HepG2 (cell line): ENCODE measurements around the gene CD14. TPM values are rescaled to one million over a fixed set of nuclear protein-coding genes. Genes with fewer than 3 reads are reported as not detected.
A peak's percentile ranks its signal among the peaks of the same experiment; 100 is the strongest.

ENCODE experiments used
- BRCA1 ChIP-seq: sonication (generic); formaldehyde crosslinking; IDR thresholded peaks from 2 replicates; pipeline ENCODE4 v1.4.0; 2020; ENCODE audit warnings: missing genetic modification reagents
- EP300 ChIP-seq, 3 experiments: sonication (generic) in 1 of 3; formaldehyde crosslinking in 1 of 3; IDR thresholded peaks; 2 replicates each; pipeline versions ENCODE4 v1.5.1 to v1.6.1; 2011 to 2020; ENCODE audit warnings: low read depth in 2 of 3, low read length in 2 of 3, borderline replicate concordance in 1 of 3, improper control_type of control experiment in 1 of 3, mild to moderate bottlenecking in 1 of 3, missing genetic modification reagents in 1 of 3, moderate library complexity in 1 of 3
- ETS1 ChIP-seq: sonication (generic); formaldehyde crosslinking; IDR thresholded peaks from 2 replicates; pipeline ENCODE4 v1.4.0; 2020; ENCODE audit warnings: missing genetic modification reagents
- GZF1 ChIP-seq: sonication (generic); formaldehyde crosslinking; IDR thresholded peaks from 2 replicates; pipeline ENCODE4 v1.5.1; 2020; ENCODE audit warnings: mild to moderate bottlenecking, missing genetic modification reagents
- HNRNPLL ChIP-seq: fragments of 200-400 bp; formaldehyde crosslinking; IDR thresholded peaks from 2 replicates; pipeline ENCODE4 v1.6.1; 2017; ENCODE audit warnings: mild to moderate bottlenecking, low read depth, low read length; ENCODE audit not compliant: poor library complexity, severe bottlenecking
- HOXA3 ChIP-seq: sonication (generic); formaldehyde crosslinking; IDR thresholded peaks from 2 replicates; pipeline ENCODE4 v1.5.0; 2020; ENCODE audit warnings: missing genetic modification reagents
- HOXD1 ChIP-seq: sonication (generic); formaldehyde crosslinking; IDR thresholded peaks from 2 replicates; pipeline ENCODE4 v1.5.0; 2020; ENCODE audit warnings: missing genetic modification reagents
- MTF2 ChIP-seq: sonication (generic); formaldehyde crosslinking; IDR thresholded peaks from 2 replicates; pipeline ENCODE4 v1.5.0; 2020; ENCODE audit warnings: missing genetic modification reagents, borderline replicate concordance
- NCOR1 ChIP-seq: fragments of 200-600 bp; sonication (generic); IDR thresholded peaks from 2 replicates; pipeline ENCODE4 v1.7.0; 2017; ENCODE audit warnings: antibody characterized with exemption, low read length, borderline replicate concordance
- NFE2L2 ChIP-seq: fragments of 150-350 bp; IDR thresholded peaks from 2 replicates; pipeline ENCODE4 v1.6.1; 2014; ENCODE audit warnings: low read length
- ONECUT2 ChIP-seq: sonication (generic); formaldehyde crosslinking; IDR thresholded peaks from 2 replicates; pipeline ENCODE4 v1.4.0; 2020; ENCODE audit warnings: missing genetic modification reagents
- SIN3A ChIP-seq: IDR thresholded peaks from 2 replicates; pipeline ENCODE4 v1.6.1; 2011; ENCODE audit warnings: low read depth, mild to moderate bottlenecking, control low read depth, low read length, borderline replicate concordance
- SRF ChIP-seq: IDR thresholded peaks from 2 replicates; pipeline ENCODE4 v1.6.1; 2011; ENCODE audit warnings: mild to moderate bottlenecking, low read depth, low read length, moderate library complexity
- TARDBP ChIP-seq: sonication (generic); formaldehyde crosslinking; IDR thresholded peaks from 2 replicates; pipeline ENCODE4 v1.8.0; 2022; ENCODE audit warnings: mild to moderate bottlenecking, missing genetic modification reagents
- TEF ChIP-seq: sonication (generic); formaldehyde crosslinking; IDR thresholded peaks from 2 replicates; pipeline ENCODE4 v1.5.0; 2020; ENCODE audit warnings: missing genetic modification reagents
- TFDP2 ChIP-seq: sonication (generic); formaldehyde crosslinking; IDR thresholded peaks from 2 replicates; pipeline ENCODE4 v1.4.0; 2020; ENCODE audit warnings: missing genetic modification reagents
- ZBTB7A ChIP-seq: sonication (generic); formaldehyde crosslinking; IDR thresholded peaks from 2 replicates; pipeline ENCODE4 v1.8.0; 2022; ENCODE audit warnings: mild to moderate bottlenecking, missing genetic modification reagents
- ZNF775 ChIP-seq: sonication (generic); formaldehyde crosslinking; IDR thresholded peaks from 2 replicates; pipeline ENCODE4 v1.4.0; 2020; ENCODE audit warnings: missing genetic modification reagents, mild to moderate bottlenecking, moderate library complexity, borderline replicate concordance
- polyA plus RNA-seq, 8 experiments: library from polyadenylated mRNA; depleted of rRNA in 3 of 8; stranded (reverse) in 7 of 8; unstranded in 1 of 8; fragments of >200 nt; fragmentation: Illumina TruSeq in 4 of 8; extraction: Trizol in 4 of 8; gene quantifications; 2 replicates each; pipeline versions ENCODE4 v1.2.1 to v1.2.3, GENCODE V29; 2011 to 2016; ENCODE audit warnings: low read depth in 4 of 8, missing spikeins in 1 of 8, mixed read lengths in 1 of 8; ENCODE audit not compliant: insufficient read depth in 1 of 8
- total RNA-seq, 5 experiments: library from RNA; depleted of rRNA; stranded (reverse); fragments of >200 nt; fragmentation: Illumina TruSeq; extraction: Trizol; gene quantifications; 2 replicates each; pipeline ENCODE4 v1.2.3, GENCODE V29; 2016; ENCODE audit warnings: low read depth in 1 of 5
- TF ChIP-seq, protein P1 (sequence below): sonication (generic); formaldehyde crosslinking; IDR thresholded peaks from 2 replicates; pipeline ENCODE4 v1.5.1; 2020; ENCODE audit warnings: mild to moderate bottlenecking, missing genetic modification reagents, borderline replicate concordance

The CD14 gene
- total and polyA plus RNA-seq, 2 of the 13 experiments (the other 11 are each of a cell fraction or from before 2014, with no cell fraction given) = 1.7 to 4.7 TPM

- TF ChIP-seq TEF (no peak), ETS1 (CRISPR knock-in tag) (no peak), EP300 (IDR thresholded peaks at IDR 0.05; ENCODE audit: low read depth in 2 of 2, low read length in 2 of 2) (peak; percentile 86 to 94; a peak in 3 of 4 replicates), EP300 (CRISPR knock-in tag; IDR thresholded peaks at IDR 0.05; ENCODE audit: borderline replicate concordance) (peak; percentile 78; the same call in 1 of the 2 replicates), SIN3A (0 out of 2 replicates have a peak, but pooled peaks have one; percentile 46), SRF (peak; percentile 54; the same call in 1 of the 2 replicates), GZF1 (peak; percentile 73; the same call in 1 of the 2 replicates), ZBTB7A (no peak), TARDBP (peak; percentile 81), NCOR1 (peak; percentile 94), NFE2L2 (no peak), HNRNPLL (peak; percentile 87), ZNF775 (0 out of 2 replicates have a peak, but pooled peaks have one; percentile 60), HOXD1 (no peak; the same call in 1 of the 2 replicates), MTF2 (CRISPR knock-in tag) (no peak), HOXA3 (CRISPR knock-in tag) (peak; percentile 81), ONECUT2 (CRISPR knock-in tag) (peak; percentile 80; the same call in 1 of the 2 replicates), TFDP2 (CRISPR knock-in tag) (peak; percentile 93), BRCA1 (CRISPR knock-in tag) (no peak)
- TF ChIP-seq, protein P1, sequence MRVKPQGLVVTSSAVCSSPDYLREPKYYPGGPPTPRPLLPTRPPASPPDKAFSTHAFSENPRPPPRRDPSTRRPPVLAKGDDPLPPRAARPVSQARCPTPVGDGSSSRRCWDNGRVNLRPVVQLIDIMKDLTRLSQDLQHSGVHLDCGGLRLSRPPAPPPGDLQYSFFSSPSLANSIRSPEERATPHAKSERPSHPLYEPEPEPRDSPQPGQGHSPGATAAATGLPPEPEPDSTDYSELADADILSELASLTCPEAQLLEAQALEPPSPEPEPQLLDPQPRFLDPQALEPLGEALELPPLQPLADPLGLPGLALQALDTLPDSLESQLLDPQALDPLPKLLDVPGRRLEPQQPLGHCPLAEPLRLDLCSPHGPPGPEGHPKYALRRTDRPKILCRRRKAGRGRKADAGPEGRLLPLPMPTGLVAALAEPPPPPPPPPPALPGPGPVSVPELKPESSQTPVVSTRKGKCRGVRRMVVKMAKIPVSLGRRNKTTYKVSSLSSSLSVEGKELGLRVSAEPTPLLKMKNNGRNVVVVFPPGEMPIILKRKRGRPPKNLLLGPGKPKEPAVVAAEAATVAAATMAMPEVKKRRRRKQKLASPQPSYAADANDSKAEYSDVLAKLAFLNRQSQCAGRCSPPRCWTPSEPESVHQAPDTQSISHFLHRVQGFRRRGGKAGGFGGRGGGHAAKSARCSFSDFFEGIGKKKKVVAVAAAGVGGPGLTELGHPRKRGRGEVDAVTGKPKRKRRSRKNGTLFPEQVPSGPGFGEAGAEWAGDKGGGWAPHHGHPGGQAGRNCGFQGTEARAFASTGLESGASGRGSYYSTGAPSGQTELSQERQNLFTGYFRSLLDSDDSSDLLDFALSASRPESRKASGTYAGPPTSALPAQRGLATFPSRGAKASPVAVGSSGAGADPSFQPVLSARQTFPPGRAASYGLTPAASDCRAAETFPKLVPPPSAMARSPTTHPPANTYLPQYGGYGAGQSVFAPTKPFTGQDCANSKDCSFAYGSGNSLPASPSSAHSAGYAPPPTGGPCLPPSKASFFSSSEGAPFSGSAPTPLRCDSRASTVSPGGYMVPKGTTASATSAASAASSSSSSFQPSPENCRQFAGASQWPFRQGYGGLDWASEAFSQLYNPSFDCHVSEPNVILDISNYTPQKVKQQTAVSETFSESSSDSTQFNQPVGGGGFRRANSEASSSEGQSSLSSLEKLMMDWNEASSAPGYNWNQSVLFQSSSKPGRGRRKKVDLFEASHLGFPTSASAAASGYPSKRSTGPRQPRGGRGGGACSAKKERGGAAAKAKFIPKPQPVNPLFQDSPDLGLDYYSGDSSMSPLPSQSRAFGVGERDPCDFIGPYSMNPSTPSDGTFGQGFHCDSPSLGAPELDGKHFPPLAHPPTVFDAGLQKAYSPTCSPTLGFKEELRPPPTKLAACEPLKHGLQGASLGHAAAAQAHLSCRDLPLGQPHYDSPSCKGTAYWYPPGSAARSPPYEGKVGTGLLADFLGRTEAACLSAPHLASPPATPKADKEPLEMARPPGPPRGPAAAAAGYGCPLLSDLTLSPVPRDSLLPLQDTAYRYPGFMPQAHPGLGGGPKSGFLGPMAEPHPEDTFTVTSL (CRISPR knock-in tag) = no peak; the same call in 1 of the 2 replicates
- TF ChIP-seq, all 625 proteins: peak for 315
Observed at GRCh38 chr5:140639148-140639981, 6.4 kb upstream of the CD14 start, which contains the start of gene TMCO6 (continued).
